Neuronal stem cell (in vitro differentiated cells): ENCODE data around the gene TMEM87B.

ENCODE experiments used
- DNase-seq: peaks from one replicate; pipeline ENCODE4 v3.0.0-alpha.2; 2013; ENCODE audit warnings: low spot score
- H2AFZ ChIP-seq: one replicate; pipeline ENCODE4 v1.6.1; 2013; ENCODE audit warnings: mild to moderate bottlenecking, low read length, inconsistent platforms
- H2AK5ac ChIP-seq: 2 replicates; pipeline ENCODE4 v1.6.1; 2013; ENCODE audit warnings: low read depth, mild to moderate bottlenecking, inconsistent platforms, low read length, moderate library complexity, mixed read lengths
- H2BK120ac ChIP-seq: 2 replicates; pipeline ENCODE4 v1.6.1; 2013; ENCODE audit warnings: low read depth, mild to moderate bottlenecking, inconsistent platforms, low read length, moderate library complexity, mixed read lengths
- H2BK12ac ChIP-seq: one replicate; pipeline ENCODE4 v1.6.1; 2013; ENCODE audit warnings: low read length, inconsistent platforms
- H2BK15ac ChIP-seq: 2 replicates; pipeline ENCODE4 v1.6.1; 2013; ENCODE audit warnings: mild to moderate bottlenecking, low read length, inconsistent platforms, mixed read lengths
- H2BK5ac ChIP-seq: one replicate; pipeline ENCODE4 v1.6.1; 2013; ENCODE audit warnings: inconsistent platforms, mild to moderate bottlenecking, low read length, moderate library complexity
- H3K14ac ChIP-seq: one replicate; pipeline ENCODE4 v1.6.1; 2013; ENCODE audit warnings: low read length, inconsistent platforms
- H3K18ac ChIP-seq: 2 replicates; pipeline ENCODE4 v1.6.1; 2013; ENCODE audit warnings: low read length, inconsistent platforms
- H3K23ac ChIP-seq: 2 replicates; pipeline ENCODE4 v1.6.1; 2013; ENCODE audit warnings: low read depth, mild to moderate bottlenecking, mixed read lengths, low read length, inconsistent platforms; ENCODE audit not compliant: poor library complexity
- H3K27ac ChIP-seq: replicated peaks from 3 replicates; pipeline ENCODE4 v1.5.1; 2013; ENCODE audit warnings: low read length, inconsistent platforms
- H3K27me3 ChIP-seq, 3 experiments: 2 replicates each; pipeline ENCODE4 v1.6.1; 2013; ENCODE audit warnings: low read length in 3 of 3, mild to moderate bottlenecking in 2 of 3, inconsistent platforms in 1 of 3, low read depth in 1 of 3, mixed read lengths in 1 of 3, moderate library complexity in 1 of 3; ENCODE audit not compliant: control insufficient read depth in 3 of 3, insufficient read depth in 3 of 3
- H3K36me3 ChIP-seq, 2 donors: replicated peaks in 1 of 2; 2 replicates each; pipeline ENCODE4 v1.6.1; 2013; ENCODE audit warnings: low read length in 2 of 2; ENCODE audit not compliant: control insufficient read depth in 2 of 2, insufficient read depth in 2 of 2
- H3K4ac ChIP-seq: 2 replicates; pipeline ENCODE4 v1.6.1; 2013; ENCODE audit warnings: inconsistent platforms, mild to moderate bottlenecking, low read length, moderate library complexity
- H3K4me1 ChIP-seq, 2 donors: 1 replicate in 1 of 2; 2 replicates in 1 of 2; pipeline ENCODE4 v1.6.1; 2013; ENCODE audit warnings: low read length in 2 of 2, low read depth in 1 of 2; ENCODE audit not compliant: control insufficient read depth in 2 of 2, insufficient read depth in 1 of 2
- H3K4me2 ChIP-seq: one replicate; pipeline ENCODE4 v1.6.1; 2013; ENCODE audit warnings: mild to moderate bottlenecking, low read length, inconsistent platforms; ENCODE audit not compliant: insufficient read depth, poor library complexity, severe bottlenecking
- H3K4me3 ChIP-seq, 2 donors: 2 replicates each; pipeline ENCODE4 v1.5.1; 2013; ENCODE audit warnings: low read length in 2 of 2, mild to moderate bottlenecking in 2 of 2, inconsistent platforms in 1 of 2, moderate library complexity in 1 of 2
- H3K79me1 ChIP-seq: one replicate; pipeline ENCODE4 v1.6.1; 2013; ENCODE audit warnings: low read depth, mild to moderate bottlenecking, inconsistent platforms, low read length, moderate library complexity
- H3K9ac ChIP-seq: one replicate; pipeline ENCODE4 v1.6.1; 2013; ENCODE audit warnings: mild to moderate bottlenecking, low read depth, low read length, inconsistent platforms; ENCODE audit not compliant: poor library complexity
- H3K9me3 ChIP-seq, 2 donors: replicated peaks in 1 of 2; 2 replicates each; pipeline versions ENCODE3 to v1.6.1; 2013; ENCODE audit warnings: low read length in 2 of 2, mild to moderate bottlenecking in 2 of 2, inconsistent platforms in 1 of 2, low read depth in 1 of 2, mixed read lengths in 1 of 2, moderate library complexity in 1 of 2; ENCODE audit not compliant: control insufficient read depth in 2 of 2, insufficient read depth in 1 of 2
- H4K8ac ChIP-seq: one replicate; pipeline ENCODE4 v1.6.1; 2013; ENCODE audit warnings: low read depth, mild to moderate bottlenecking, inconsistent platforms, low read length, moderate library complexity
- H4K91ac ChIP-seq: one replicate; pipeline ENCODE4 v1.6.1; 2013; ENCODE audit warnings: low read length, low read depth, mild to moderate bottlenecking, inconsistent platforms; ENCODE audit not compliant: poor library complexity
- WGBS, 2 donors: extraction: QIAGEN DNeasy Blood & Tissue Kit; methylation state at CpG; one replicate each; pipeline ENCODE4 v1.1.7; 2013; ENCODE audit warnings: missing lambda C conversion rate in 2 of 2, mixed read lengths in 1 of 2; ENCODE audit not compliant: insufficient read length in 2 of 2, insufficient replicate concordance in 1 of 2; ENCODE audit errors: extremely low coverage in 2 of 2; 5-methylcytosine and 5-hydroxymethylcytosine counted together

Gene TMEM87B

GRCh38 chr2:112129060-112129459 lies 74.0 kb downstream of the TMEM87B start:
- WGBS, 2 donors: no CpG with 5 or more reads among the region's 1 CpG
- H3K23ac ChIP-seq: no peak overlapping the region
- no peak overlapping the region for H2BK12ac ChIP-seq
- H3K4me3 ChIP-seq: no peak overlapping the region
- no peak overlapping the region for H3K14ac ChIP-seq
- H3K18ac ChIP-seq: no peak overlapping the region
- H3K27me3 ChIP-seq: no peaks in the 10 kb centered on the region
- H3K79me1 ChIP-seq: no peaks in the 10 kb centered on the region
- H4K91ac ChIP-seq: no peak overlapping the region
- no peak overlapping the region for H3K9ac ChIP-seq
- H2AFZ ChIP-seq: no peak overlapping the region
- H4K8ac ChIP-seq: no peak overlapping the region
- H3K4ac ChIP-seq: no peak overlapping the region
- no peak overlapping the region for H2AK5ac ChIP-seq
- H2BK5ac ChIP-seq: no peak overlapping the region
- peaks cover 0 to 2% of the 10 kb centered on the region in 2 donors for H3K36me3 ChIP-seq
- H2BK15ac ChIP-seq: no peak overlapping the region
- no peak overlapping the region for H3K27ac ChIP-seq
- H3K4me2 ChIP-seq: no peak overlapping the region
- no peak overlapping the region for H2BK120ac ChIP-seq
- no peak for DNase-seq
- peaks cover 0 to 7% of the 10 kb centered on the region in 2 donors for H3K9me3 ChIP-seq
- H3K4me1 ChIP-seq: no peaks in the 10 kb centered on the region

DNA sequence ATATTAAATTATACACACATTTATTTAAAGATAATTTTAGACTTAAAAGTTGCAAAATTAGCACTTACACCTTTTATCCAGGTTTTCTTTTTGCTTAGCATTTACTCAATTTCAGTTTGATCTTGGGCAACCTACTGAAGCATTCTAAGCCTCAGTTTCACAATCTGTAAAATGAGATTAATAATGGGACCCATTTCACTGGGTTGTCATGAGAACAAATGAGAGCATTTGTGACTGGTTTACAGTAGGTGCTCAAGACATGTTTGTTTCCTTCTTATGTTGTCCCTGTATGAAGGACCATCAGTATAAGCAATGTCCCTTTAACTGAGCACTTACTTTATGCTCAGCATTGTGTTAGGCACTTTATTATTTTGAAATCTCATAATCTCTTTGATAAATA lies 78.3 kb downstream of the TMEM87B start:
- Histone ChIP-seq H3K79me1 (no peaks in the 10 kb centered on the region), H3K18ac (no peak overlapping the region), H3K36me3 (peaks cover 0 to 2% of the 10 kb centered on the region in 2 donors), H2AFZ (no peak overlapping the region), H2BK5ac (no peak overlapping the region), H3K27me3 (peaks cover 0 to 5% (median 5%) of the 10 kb centered on the region in 3 experiments), H3K27ac (no peak overlapping the region), H2BK12ac (no peak overlapping the region), H3K4me3 (no peak overlapping the region), H3K9ac (no peak overlapping the region), H4K8ac (no peak overlapping the region), H3K23ac (no peak overlapping the region), H2AK5ac (no peak overlapping the region), H2BK120ac (no peak overlapping the region), H2BK15ac (no peak overlapping the region), H3K4ac (no peak overlapping the region), H3K9me3 (peaks cover 0 to 5% of the 10 kb centered on the region in 2 donors), H4K91ac (no peak overlapping the region), H3K14ac (no peak overlapping the region), H3K4me2 (no peak overlapping the region), H3K4me1 (peaks cover 0 to 4% of the 10 kb centered on the region in 2 donors)
- DNase-seq: no peak

- Histone ChIP-seq H4K8ac (no peak overlapping the region), H3K4me2 (no peak overlapping the region), H3K4ac (no peak overlapping the region), H3K4me1 (peaks cover 0 to 4% of the 10 kb centered on the region in 2 donors), H3K23ac (no peak overlapping the region), H3K18ac (no peak overlapping the region), H4K91ac (no peak overlapping the region), H2BK12ac (no peak overlapping the region), H3K36me3 (peaks cover 0 to 2% of the 10 kb centered on the region in 2 donors), H2BK15ac (no peak overlapping the region), H3K9me3 (no peaks in the 10 kb centered on the region), H3K27me3 (peaks cover 0 to 5% (median 5%) of the 10 kb centered on the region in 3 experiments), H3K27ac (no peak overlapping the region), H2BK120ac (no peak overlapping the region), H3K14ac (no peak overlapping the region), H3K4me3 (no peak overlapping the region), H3K79me1 (no peaks in the 10 kb centered on the region), H2BK5ac (no peak overlapping the region), H3K9ac (no peak overlapping the region), H2AK5ac (no peak overlapping the region), H2AFZ (no peak overlapping the region)
- no CpG with 5 or more reads among the region's 4 CpGs for WGBS, 2 donors
- no peak for DNase-seq
Observed at GRCh38 chr2:112134120-112134519, 79.1 kb downstream of the TMEM87B start.

GRCh38 chr2:112136096-112136495 lies 81.0 kb downstream of the TMEM87B start:
- Histone ChIP-seq H3K4me1 (peaks cover 0 to 9% of the 10 kb centered on the region in 2 donors), H3K18ac (no peak overlapping the region), H2BK5ac (no peak overlapping the region), H3K9ac (no peak overlapping the region), H4K8ac (no peak overlapping the region), H3K4ac (no peak overlapping the region), H3K79me1 (peaks cover 3% of the 10 kb centered on the region), H3K4me3 (no peak overlapping the region), H2BK120ac (no peak overlapping the region), H3K27me3 (peaks cover 0 to 5% (median 5%) of the 10 kb centered on the region in 3 experiments), H3K23ac (no peak overlapping the region), H3K27ac (no peak overlapping the region), H2AK5ac (no peak overlapping the region), H2BK15ac (no peak overlapping the region), H3K36me3 (peaks cover 0 to 2% of the 10 kb centered on the region in 2 donors), H2AFZ (no peak overlapping the region), H3K4me2 (no peak overlapping the region), H2BK12ac (no peak overlapping the region), H3K9me3 (no peaks in the 10 kb centered on the region), H4K91ac (no peak overlapping the region), H3K14ac (no peak overlapping the region)
- no CpG with 5 or more reads among the region's 5 CpGs for WGBS, 2 donors
- DNase-seq: no peak
